NCI-H1694 (cell line): Measurements from ENCODE around the gene RPP21.
A peak's percentile ranks its signal among the peaks of the same experiment; 100 is the strongest.

Experiments used
- DNase-seq: peaks from one replicate; lab custom pipeline; 2025; lab: John Stamatoyannopoulos, UW

Gene RPP21

DNA sequence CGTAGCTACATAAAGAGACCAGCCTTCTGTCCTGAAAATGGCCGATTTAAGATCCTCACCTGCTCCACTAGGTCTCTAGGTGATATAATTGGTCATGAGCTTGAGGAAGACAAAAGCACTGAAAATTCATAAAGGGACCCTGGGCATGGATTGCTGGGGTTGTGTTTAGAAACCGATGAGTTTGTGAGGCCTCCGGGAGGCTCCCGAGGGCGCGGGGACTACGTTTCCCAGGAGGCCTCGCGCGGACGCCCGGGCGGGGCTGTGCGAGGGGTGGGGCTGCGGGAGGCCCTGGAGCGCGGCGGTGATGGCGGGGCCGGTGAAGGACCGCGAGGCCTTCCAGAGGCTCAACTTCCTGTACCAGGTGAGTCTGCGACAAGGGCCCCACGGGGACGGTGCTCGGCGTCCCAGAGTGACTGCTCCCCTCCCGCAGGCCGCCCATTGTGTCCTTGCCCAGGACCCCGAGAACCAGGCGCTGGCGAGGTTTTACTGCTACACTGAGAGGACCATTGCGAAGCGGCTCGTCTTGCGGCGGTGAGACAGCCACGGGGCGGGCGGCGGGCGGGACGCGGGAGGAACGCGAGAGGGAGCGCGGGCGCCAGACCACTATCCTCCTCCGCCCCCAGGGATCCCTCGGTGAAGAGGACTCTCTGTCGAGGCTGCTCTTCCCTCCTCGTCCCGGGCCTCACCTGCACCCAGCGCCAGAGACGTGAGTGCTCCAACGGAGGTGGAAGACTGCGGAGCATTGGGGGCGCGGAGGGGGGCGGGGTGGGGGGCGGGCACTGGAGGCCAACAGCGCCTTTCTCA, at the start of gene RPP21:
TSS of gene RPP21 (plus strand) at position 289 of the 804 bp plus-strand sequence. CDS start at position 305, 16 bp downstream.
- DNase-seq, result peak; percentile 22

DNA sequence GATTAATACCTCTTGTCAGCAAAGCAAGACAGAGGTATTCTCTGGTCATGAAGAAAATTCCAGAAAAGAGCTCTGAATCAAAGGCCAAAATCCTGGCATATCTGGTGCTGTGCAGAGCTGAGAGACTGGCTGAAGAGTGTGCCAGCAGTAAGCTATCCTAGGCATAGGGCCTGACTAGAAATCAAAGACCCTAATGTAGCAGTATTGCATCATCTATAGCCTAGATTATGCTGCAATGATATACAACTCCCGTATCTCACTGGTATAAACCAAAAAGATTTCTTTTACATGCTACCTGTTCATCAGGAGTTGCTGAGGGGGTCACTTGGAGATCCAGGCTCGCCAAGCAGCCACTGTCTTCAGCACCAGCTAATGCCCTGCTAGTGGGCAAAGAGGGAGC, 49.1 kb upstream of the RPP21 start:
- no peak for DNase-seq

DNA sequence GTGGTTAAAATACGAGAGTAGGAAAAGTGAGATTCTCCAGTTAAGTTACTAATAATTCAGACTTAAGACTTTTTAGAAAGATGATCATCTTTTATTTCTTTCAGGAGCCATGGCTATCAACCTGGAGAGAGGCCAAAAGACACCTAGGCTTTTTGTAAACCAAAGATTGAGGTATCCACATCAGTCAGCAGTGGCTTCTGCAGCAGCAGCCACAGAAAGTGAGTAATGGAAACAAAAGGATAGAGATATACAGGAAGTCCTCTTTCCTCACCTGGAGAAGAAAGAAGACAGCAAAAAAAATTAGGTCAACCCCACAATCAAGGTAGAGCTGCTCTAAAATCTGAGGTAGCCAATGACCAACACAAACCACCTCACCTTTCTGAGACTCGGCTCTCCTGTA, 41.0 kb upstream of the RPP21 start:
- no peak for DNase-seq

DNA sequence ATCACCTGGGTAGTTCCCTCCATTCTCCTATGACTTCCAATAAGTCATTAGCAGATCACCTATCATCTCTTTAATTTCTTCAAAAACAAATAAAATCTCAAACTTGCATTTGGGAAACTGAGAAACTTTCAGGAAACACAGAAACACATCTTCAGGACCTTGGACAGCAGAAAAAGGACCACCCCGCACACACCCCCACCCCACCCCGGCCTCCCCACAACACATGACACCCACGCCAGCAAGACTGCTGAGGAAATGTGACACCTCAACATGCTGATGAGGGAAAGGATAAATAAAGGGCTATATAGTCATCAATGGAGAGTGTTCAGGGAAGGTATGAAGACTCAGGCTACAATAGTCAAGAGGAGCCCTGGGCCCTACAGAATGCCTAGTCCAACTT, 33.9 kb upstream of the RPP21 start:
- no peak for DNase-seq

DNA sequence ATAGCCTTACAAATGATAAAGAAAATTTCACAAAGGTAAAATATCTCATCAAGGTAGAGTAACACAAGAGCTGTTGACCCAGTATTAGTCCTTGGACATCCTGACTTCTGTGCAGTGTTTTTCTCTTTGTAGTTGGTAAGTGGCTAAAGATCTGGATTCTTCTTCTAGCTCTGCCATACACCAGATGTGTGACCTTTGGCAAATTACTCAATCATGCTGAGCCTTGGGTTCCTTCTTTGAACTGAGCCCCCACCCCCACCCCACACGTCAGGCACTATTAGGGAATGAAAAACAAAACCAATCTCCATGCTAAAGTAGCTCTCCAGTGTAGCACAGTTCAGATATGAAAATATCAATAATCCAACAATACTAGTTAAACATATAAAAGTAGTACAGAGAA, 33.3 kb upstream of the RPP21 start:
- no peak for DNase-seq

DNA sequence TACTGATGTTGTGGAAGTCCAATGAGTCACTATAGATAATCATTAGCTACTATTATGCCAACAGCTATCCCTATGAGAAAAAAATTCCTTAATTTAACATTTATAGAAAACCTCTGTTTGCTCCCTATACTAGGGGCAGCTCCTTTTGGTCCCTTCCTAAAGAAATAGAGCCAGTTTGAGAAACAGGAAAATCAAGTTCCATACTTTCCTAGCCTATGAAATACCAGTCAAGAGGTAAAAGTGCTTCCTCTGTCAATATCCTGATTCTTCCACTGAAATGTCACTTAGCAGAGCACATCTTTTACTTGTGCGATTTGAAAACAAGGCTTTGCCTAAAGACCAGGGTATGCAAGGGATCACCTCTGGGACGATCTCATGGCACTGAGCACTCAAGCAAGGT, 32.7 kb upstream of the RPP21 start:
- no peak for DNase-seq

DNA sequence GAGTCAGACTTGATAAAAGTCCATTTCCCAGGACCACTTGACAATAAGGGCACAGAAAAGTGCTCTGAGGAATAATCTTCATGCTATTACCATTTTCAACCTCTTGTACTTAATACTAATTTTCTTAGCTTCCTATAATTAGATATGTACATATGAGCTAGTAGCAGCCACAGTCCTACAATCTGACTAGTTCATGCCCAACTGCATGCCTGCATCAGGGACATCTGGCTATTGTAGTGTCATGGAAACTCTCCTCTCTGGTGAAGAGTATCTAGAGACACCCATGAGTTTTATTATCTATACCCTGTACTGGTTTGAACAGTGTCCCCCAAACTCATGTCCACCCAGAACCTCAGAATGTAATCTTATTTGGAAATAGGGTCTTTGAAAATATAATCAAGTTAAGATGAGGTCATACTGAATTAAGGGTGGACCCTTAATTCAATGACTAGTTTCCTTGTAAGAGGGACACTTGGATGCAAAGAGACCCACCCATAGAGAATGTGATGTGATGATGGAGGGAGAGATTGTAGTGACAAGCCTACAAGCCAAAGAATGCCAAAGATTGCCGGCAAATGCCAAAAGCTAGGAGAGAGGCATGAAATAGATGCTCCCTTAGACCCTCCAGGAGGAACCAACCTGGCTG, 32.2 kb upstream of the RPP21 start:
- DNase-seq, result no peak

DNA sequence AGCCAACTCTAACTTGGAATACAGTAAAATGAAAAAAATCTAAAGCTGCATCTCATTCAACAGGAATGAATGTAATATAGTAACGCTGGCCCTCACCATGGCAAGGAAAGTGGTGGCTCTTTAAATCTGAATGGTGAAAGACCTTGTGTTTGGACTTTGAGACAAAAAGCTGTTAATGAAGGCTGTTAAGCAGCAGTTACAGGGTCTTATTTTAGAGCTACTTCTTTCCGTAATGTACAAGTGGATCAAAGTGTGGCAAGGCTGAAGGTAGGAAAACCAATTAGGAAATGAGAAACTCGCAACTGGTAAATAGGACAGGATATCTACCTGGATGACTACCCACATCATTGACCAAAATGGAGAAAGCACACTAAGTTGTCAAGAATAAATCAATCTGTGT, 29.8 kb upstream of the RPP21 start:
- DNase-seq, result no peak

DNA sequence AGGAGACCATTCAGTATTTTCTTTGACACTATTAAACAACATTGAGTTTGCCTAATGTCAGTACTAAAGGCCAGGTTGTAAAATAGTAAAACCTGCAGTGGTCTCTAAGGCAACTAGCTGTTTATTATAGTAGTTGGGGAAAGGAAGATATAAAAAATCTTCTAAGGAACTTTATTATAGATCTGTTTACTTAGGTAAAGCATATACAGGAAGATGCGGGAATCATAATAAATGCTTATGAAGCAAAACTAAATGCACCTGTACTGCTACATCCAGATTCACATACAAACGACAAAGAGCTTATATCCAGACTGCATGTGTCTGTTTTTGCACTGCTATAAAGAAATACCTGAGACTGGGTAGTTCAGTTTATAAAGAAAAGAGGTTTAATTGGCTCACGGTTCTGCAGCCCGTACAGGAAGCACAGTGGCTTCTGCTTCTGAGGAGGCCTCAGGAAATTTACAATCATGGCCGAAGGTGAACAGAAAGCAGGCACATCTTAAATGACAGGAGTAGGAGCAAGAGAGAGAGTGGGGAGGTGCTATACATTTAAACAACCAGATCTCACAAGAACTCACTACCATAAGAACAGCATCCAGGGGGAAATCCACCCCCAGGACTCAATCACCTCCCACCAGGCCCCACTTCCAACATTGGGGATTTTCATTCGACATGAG, 26.9 kb upstream of the RPP21 start:
- no peak for DNase-seq

DNA sequence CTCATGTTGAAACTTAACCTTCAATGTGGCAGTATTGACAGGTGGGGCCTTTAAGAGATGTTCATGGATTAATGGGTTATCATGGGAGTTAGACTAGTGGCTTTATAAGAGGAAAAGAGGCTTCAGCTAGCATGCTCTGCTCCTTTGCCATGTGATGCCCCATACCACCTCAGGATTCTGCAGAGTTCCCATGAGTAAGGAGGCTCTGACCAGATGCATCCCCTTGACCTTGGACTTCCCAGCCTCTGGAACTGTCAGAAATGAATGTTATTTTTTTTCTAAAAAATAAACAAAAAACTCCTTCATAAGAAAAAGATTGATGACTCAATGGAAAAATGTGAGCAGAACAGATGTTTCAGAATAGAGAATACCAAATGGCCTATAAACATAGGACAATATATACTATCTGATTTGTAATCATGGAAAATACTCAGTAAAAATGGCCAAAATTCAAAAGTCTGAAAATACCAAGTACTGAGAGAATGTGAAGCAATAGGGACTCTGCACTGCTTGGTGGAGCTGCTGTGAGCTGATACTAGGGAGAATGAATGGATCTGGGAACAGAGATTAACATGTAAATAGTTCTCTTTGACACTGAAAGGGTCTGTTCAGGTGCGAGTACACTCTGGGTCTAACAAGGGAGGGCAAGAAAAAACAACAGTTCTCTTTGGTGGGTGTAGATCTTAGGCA, 25.7 kb upstream of the RPP21 start:
- DNase-seq, result no peak

DNA sequence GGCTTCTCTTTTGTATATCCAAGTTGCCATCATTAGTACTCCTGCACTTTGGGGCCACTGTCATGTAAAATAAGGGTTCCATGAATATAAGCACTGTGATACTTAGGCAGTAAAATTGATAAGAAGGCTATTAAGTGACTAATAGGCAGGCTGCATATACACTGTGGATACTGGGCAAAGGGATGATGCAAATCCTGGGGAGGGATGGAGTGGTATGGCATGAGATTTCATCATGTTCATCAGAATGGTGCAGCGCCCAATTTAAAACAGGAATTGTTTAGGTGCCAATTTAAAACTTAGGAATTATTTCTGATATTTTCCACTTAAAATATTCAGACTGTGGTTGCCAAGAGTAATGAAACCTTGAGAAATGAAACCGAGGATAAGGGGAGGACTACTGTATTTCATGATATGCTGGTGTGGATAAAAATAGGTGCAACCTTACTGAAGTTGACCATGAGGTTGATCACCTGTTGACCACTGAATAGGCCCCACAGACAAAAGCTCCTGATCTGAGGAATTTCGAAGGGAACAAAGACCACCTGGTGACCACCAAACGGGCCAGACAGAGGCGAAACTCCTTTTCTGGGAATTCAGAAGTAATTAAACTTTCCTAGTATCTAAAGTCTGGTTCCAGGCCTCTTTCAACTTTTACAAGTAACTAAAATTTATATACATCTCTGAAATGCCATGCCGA, 23.1 kb upstream of the RPP21 start:
- no peak for DNase-seq

DNA sequence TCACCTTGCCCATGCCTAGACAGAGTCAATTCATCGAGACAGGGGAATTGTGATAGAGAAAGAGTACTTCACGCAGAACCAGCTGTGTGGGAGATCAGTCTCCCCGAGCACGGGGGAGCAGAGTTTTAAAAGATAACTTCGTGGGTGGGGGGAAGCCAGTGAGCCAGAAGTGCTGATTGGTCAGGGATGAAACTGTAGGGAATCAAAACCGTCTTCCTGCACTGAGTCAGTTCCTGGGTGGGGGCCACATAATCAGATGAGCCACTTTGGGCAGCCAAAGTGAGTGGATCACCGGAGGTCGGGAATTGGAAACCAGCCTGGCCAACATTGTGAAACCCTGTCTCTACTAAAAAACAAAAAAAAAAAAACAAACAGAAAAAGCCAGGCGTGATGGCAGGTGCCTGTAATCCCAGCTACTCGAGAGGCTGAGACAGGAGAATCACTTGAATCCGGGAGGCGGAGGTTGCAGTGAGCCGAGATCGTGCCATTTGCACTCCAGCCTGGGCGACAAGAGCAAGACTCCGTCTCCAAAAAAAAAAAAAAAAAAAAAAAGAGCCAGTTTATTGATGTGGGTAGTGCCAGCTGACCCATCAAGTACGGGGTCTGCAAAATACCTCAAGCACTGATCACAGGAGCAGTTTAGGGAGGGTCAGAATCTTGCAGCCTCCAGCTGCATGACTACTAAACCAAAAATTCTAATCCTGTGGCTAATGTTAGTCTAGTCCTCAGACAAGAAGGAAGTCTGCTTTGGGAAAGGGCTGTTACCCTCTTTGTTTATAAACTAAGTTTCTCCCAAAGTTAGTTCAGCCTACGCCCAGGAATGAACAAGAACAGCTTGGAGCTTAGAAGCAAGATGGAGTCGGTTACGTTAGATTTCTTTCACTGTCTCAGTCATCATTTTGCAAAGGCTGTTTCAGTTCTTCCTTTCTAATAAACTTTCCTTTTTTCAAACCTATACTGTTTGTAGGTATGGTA, 22.1 kb upstream of the RPP21 start:
- no peak for DNase-seq

DNA sequence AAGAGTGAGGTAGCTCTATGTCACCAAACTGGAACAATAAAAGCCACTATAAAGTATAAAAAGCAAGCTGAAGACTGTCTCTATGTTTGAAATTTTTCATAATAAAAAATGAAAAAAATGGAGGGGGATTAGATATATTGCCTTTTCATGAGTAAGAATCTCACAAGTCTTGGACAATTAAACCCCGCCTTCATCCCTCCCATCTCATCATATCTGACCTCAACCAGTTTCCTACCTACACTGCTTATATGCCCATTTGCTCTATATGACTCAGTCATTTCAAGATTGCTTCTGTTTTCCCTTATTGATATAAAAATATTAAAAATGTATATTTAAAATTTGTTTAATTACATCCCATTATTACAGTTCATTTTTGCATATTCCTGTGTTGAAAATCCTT, 21.1 kb upstream of the RPP21 start:
- DNase-seq, result no peak

DNA sequence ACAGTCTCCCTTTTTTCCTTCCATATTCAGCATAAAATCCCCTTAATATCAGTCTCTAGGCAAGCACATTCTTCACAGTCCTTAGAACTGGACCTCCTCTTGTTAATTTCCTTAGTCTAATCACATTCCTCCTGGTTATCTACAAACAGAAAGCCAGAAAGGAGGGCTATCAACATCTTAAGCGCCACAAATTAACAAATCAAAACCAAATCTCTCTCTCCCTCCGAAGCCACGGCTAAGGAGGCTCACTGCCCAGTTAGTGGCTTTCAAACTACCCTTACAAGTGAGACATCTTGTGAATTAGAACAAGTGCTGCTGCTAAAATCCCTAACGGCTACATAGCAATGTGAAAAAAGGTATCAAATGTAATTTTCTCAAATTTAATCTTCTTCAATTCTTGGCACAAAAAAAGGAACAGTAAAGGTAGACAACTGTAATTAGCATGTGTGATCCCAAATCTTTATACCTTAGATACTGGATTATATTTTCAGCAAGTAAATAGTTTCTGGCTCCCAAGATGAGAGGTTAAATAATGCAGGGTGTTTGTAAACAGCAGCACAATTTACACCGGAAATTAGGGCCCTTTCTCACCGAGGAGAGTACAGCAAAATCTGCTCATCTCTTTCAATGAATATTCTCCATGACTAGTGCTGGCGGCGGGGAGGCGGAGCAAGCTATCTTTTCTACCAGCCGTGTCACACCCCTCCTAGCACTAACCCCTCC, 19.6 kb upstream of the RPP21 start:
- peak; percentile 62 for DNase-seq

DNA sequence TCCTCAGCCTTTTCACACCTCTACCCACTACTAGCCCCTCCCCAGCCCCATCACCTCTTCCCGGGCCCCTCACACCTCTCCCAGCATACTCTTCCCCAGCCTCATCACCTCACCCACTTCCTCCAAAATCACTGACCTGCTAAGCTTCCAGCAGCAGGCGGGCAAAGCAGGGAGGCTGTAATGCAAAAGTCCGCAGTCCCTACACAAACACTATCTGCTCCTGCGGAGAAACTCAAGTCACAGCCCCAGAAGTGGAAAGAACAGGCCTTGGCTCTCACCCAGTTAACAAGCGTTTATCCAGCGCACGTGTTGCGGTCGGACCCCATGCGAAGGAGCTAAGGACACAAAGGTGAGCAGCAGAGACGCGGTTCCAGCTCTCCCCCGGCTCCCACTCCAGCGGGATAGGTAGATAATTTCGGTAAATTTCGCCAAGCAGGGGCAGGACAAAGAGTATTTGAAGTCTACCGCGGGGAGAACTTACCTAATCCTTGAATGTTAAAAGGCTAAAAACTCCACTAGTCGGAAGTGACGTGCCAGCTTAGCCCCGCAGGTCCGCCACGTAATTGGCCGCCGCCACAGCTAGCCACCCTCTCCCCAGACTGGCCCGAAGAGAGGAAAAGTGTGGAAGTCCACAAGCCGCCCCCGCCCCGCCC, 19.0 kb upstream of the RPP21 start:
- DNase-seq, result peak; percentile 16

DNA sequence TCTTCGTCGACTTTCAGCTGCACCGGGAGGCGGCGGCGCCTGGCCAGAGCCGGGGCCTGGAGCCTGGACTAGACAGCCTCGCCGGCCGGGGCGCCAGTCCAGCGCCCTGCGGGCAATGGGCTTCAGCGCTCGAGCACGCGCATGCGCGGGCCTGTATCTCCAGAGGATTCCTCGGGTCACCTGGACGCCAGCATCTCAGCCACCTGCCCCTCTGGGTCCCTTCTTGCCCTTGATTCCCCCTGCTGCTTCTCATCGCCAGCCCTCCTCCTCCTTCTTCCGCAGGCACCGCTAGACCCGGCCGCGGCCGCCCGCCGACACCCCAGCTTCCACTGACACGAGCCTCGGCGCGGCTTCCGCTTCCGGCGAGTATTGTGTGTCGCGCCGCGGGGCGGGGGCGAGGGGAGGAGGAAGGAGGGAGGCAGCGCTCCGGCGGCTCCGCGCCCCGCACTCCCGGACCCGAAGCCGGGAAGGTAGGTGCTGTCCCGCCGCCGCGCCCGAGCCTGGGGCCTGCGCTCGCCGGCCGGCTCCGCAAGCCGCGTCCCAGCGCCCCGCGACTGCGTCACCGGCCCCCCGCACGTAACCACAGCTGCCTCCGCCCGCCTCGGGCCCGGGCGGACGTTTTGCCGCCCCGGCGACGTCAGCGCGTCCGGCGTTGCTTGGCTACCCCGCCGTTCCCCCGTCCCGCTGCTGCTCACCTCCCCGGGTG, 18.3 kb upstream of the RPP21 start, which contains the start of gene TRIM39:
TSS of gene TRIM39 (plus strand) at position 402 of the 706 bp plus-strand sequence. CDS start 2,391 bp downstream, outside the sequence.
- peak; percentile 31 for DNase-seq

DNA sequence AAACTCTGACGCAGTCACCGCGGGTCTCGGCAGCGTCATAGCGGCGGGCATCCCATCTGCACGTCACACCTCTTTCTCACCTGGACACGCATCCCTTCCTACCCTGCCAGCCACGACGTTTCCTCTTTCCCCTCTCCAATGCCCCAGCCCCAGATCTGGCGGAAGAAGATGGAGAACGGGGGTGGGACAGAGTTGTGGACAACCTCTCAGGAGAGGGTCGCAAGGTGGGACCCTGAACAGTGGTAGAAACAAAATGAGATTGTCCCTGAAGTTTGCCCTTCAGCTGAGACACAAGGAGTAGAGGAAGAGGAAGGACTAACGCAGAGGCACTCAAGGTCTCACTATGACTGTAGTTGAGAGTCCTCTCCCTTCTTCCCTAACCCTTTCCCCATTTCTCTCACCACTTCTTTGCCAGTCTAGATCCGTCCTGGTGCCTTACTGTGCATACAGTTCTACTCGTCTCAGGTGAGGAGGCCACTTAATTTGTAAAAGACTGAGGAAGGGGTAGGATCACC, 17.7 kb upstream of the RPP21 start:
- no peak for DNase-seq

DNA sequence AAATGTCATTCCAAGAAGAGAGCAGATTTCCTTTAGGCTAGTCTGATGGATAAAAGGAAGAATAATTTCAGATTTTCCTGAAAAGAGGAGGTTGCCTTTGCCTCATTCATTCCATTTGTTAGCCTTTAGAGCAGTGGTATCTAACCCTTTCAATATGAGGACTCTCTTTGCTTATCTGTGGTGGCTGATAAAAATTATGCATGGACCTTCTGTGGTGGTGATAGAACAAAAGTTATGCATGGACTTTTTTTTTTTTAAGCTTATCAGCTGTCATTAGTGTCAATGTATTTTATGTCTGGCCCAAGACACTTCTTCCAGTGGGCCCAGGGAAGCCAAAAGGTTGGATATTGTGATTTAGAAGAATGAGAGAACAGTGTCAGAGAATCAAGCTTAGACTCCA, 16.6 kb upstream of the RPP21 start:
- DNase-seq, result no peak
